CD14-positive monocyte (primary cell): ENCODE data around the gene NATD1. TPM values are rescaled to one million over a fixed set of nuclear protein-coding genes. Genes with fewer than 3 reads are reported as not detected.

Experiments used
- DNase-seq, 3 donors: peaks; one replicate each; pipeline ENCODE4 v3.0.0-alpha.2; 2011 to 2022
- H2AFZ ChIP-seq: 2 replicates; pipeline ENCODE4 v1.6.0; 2012; ENCODE audit warnings: mild to moderate bottlenecking, low read depth, low read length, inconsistent platforms; ENCODE audit not compliant: insufficient read depth, poor library complexity, severe bottlenecking
- H3K27ac ChIP-seq, 2 donors: 1 replicate in 1 of 2; 2 replicates in 1 of 2; pipeline ENCODE4 v1.5.1; 2012 to 2013; ENCODE audit warnings: low read length in 2 of 2, control low read depth in 1 of 2, inconsistent platforms in 1 of 2, low read depth in 1 of 2, mild to moderate bottlenecking in 1 of 2
- H3K27me3 ChIP-seq, 2 donors: one replicate each; pipeline versions ENCODE4 v1.6.0 to v1.6.1; 2011 to 2013; ENCODE audit warnings: low read length in 2 of 2; ENCODE audit not compliant: control insufficient read depth in 2 of 2, insufficient read depth in 2 of 2
- H3K36me3 ChIP-seq, 2 donors: replicated peaks in 1 of 2; 1 replicate in 1 of 2; 2 replicates in 1 of 2; pipeline versions ENCODE4 v1.5.1 to v1.6.1; 2012 to 2013; ENCODE audit warnings: low read length in 2 of 2, control low read depth in 1 of 2, inconsistent platforms in 1 of 2, mild to moderate bottlenecking in 1 of 2; ENCODE audit not compliant: insufficient read depth in 2 of 2, control insufficient read depth in 1 of 2
- H3K4me1 ChIP-seq, 2 donors: 1 replicate in 1 of 2; 2 replicates in 1 of 2; pipeline versions ENCODE4 v1.5.1 to v1.6.1; 2012 to 2013; ENCODE audit warnings: low read length in 2 of 2, control low read depth in 1 of 2, inconsistent platforms in 1 of 2, mild to moderate bottlenecking in 1 of 2, moderate library complexity in 1 of 2; ENCODE audit not compliant: insufficient read depth in 2 of 2, control insufficient read depth in 1 of 2
- H3K4me2 ChIP-seq: replicated peaks from 2 replicates; pipeline ENCODE3; 2012; ENCODE audit warnings: low read length, moderate library complexity, mild to moderate bottlenecking; ENCODE audit not compliant: poor library complexity, severe bottlenecking; ENCODE audit errors: extremely low read depth
- H3K4me3 ChIP-seq, 3 experiments: fragments of 200-600 bp in 1 of 3; sonication (generic) in 1 of 3; replicated peaks in 1 of 3; 1 replicate in 2 of 3; 2 replicates in 1 of 3; pipeline ENCODE4 v1.5.1; 2011 to 2013; ENCODE audit warnings: low read length in 3 of 3, mild to moderate bottlenecking in 3 of 3, control low read depth in 2 of 3, low read depth in 2 of 3, inconsistent platforms in 1 of 3, moderate library complexity in 1 of 3
- H3K79me2 ChIP-seq: 2 replicates; pipeline ENCODE4 v1.6.0; 2012; ENCODE audit warnings: mild to moderate bottlenecking, control low read depth, inconsistent platforms, low read length, moderate library complexity; ENCODE audit not compliant: insufficient read depth
- H3K9ac ChIP-seq: 2 replicates; pipeline ENCODE4 v1.6.0; 2017; ENCODE audit warnings: low read length, mild to moderate bottlenecking; ENCODE audit not compliant: insufficient read depth, poor library complexity, severe bottlenecking
- H3K9me3 ChIP-seq, 2 donors: replicated peaks in 1 of 2; 1 replicate in 1 of 2; 2 replicates in 1 of 2; pipeline versions ENCODE4 v1.5.1 to v1.6.1; 2012 to 2013; ENCODE audit warnings: low read length in 2 of 2, control low read depth in 1 of 2; ENCODE audit not compliant: control insufficient read depth in 1 of 2, insufficient read depth in 1 of 2
- H4K20me1 ChIP-seq: 2 replicates; pipeline ENCODE4 v1.6.0; 2012; ENCODE audit warnings: mild to moderate bottlenecking, low read length, control low read depth, moderate library complexity; ENCODE audit not compliant: insufficient read depth
- H3K27ac Mint-ChIP-seq, 7 donors: one replicate each; pipeline ENCODE4 v1.8.0; 2020; ENCODE audit warnings: mild to moderate bottlenecking in 7 of 7, mixed read lengths in 7 of 7, moderate library complexity in 6 of 7, inconsistent platforms in 2 of 7
- H3K27me3 Mint-ChIP-seq, 3 donors: one replicate each; pipeline ENCODE4 v1.8.0; 2021 to 2022; ENCODE audit warnings: low read depth in 3 of 3, mild to moderate bottlenecking in 3 of 3, mixed read lengths in 3 of 3, moderate library complexity in 3 of 3, inconsistent platforms in 1 of 3
- H3K36me3 Mint-ChIP-seq, 2 donors: one replicate each; pipeline ENCODE4 v1.8.0; 2020; ENCODE audit warnings: mixed read lengths in 2 of 2, inconsistent platforms in 1 of 2, mild to moderate bottlenecking in 1 of 2
- H3K4me1 Mint-ChIP-seq: one replicate; pipeline ENCODE4 v1.8.0; 2020; ENCODE audit warnings: mild to moderate bottlenecking, mixed read lengths
- H3K4me3 Mint-ChIP-seq, 2 donors: one replicate each; pipeline ENCODE4 v1.8.0; 2020; ENCODE audit warnings: mild to moderate bottlenecking in 2 of 2, mixed read lengths in 2 of 2, moderate library complexity in 1 of 2
- H3K9me3 Mint-ChIP-seq, 7 donors: one replicate each; pipeline ENCODE4 v1.8.0; 2020 to 2022; ENCODE audit warnings: mixed read lengths in 7 of 7, mild to moderate bottlenecking in 6 of 7, moderate library complexity in 6 of 7, inconsistent platforms in 2 of 7
- WGBS: methylation state at CpG from one replicate; pipeline ENCODE4 v1.1.5; 2013; ENCODE audit warnings: missing lambda C conversion rate; ENCODE audit not compliant: insufficient coverage; 5-methylcytosine and 5-hydroxymethylcytosine counted together
- intact Hi-C, 2 donors: fragments of 100-400 bp; cut with micrococcal nuclease; formaldehyde crosslinking; loops; one replicate each; pipeline versions ENCODE4 v1.15.0 to v1.15.1; 2023
- polyA plus RNA-seq, 3 donors: library from polyadenylated mRNA; depleted of rRNA in 1 of 3; unstranded in 2 of 3; stranded (reverse) in 1 of 3; fragments of 300-500 nt in 2 of 3; fragments of >200 nt in 1 of 3; fragmentation: Illumina TruSeq in 2 of 3; gene quantifications; 1 replicate in 2 of 3; 2 replicates in 1 of 3; pipeline ENCODE4 v1.2.3, GENCODE V29; 2012 to 2021
- TF ChIP-seq, protein P1 (sequence below): fragments of 200-600 bp; IDR thresholded peaks from one replicate; pipeline ENCODE4 v1.8.0; 2022; ENCODE audit warnings: antibody characterized with exemption, mild to moderate bottlenecking

NATD1 gene
- polyA plus RNA-seq, 3 donors = 3.0 to 13.6 (median 3.8) TPM

GRCh38 chr17:21233581-21234347, 19.4 kb downstream of the NATD1 start:
- Histone ChIP-seq H3K4me1 (peaks cover 4 to 9% of the 10 kb centered on the region in 2 donors), H3K27me3 (no peaks in the 10 kb centered on the region), H3K4me2 (no peak overlapping the region), H3K36me3 (no peaks in the 10 kb centered on the region), H3K27ac (no peak overlapping the region), H3K4me3 (no peak overlapping the region), H4K20me1 (no peaks in the 10 kb centered on the region), H3K9ac (no peak overlapping the region), H2AFZ (no peak overlapping the region), H3K9me3 (peaks cover 14 to 18% of the 10 kb centered on the region in 2 donors), H3K79me2 (no peaks in the 10 kb centered on the region)
- 77% methylated on average over 6 of the region's 7 CpGs for whole genome bisulfite sequencing
- intact Hi-C loops = no loop called here
- DNase-seq = no peak
- H3K27me3 Mint-ChIP-seq = peaks cover 0 to 7% (median 6%) of the 10 kb centered on the region in 3 donors
- H3K4me3 Mint-ChIP-seq = no peak overlapping the region
- H3K9me3 Mint-ChIP-seq = peaks cover 12 to 27% (median 15%) of the 10 kb centered on the region in 7 donors
- H3K4me1 Mint-ChIP-seq = peaks cover 16% of the 10 kb centered on the region
- H3K27ac Mint-ChIP-seq = peak overlapping the region in 1 of 7 donors; percentile 29
- peaks cover 2 to 8% of the 10 kb centered on the region in 2 donors for H3K36me3 Mint-ChIP-seq
- TF ChIP-seq, protein P1, sequence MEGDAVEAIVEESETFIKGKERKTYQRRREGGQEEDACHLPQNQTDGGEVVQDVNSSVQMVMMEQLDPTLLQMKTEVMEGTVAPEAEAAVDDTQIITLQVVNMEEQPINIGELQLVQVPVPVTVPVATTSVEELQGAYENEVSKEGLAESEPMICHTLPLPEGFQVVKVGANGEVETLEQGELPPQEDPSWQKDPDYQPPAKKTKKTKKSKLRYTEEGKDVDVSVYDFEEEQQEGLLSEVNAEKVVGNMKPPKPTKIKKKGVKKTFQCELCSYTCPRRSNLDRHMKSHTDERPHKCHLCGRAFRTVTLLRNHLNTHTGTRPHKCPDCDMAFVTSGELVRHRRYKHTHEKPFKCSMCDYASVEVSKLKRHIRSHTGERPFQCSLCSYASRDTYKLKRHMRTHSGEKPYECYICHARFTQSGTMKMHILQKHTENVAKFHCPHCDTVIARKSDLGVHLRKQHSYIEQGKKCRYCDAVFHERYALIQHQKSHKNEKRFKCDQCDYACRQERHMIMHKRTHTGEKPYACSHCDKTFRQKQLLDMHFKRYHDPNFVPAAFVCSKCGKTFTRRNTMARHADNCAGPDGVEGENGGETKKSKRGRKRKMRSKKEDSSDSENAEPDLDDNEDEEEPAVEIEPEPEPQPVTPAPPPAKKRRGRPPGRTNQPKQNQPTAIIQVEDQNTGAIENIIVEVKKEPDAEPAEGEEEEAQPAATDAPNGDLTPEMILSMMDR = no peak

- no peak for DNase-seq
- no peaks in the 10 kb centered on the region for H3K36me3 ChIP-seq
- Mint-ChIP-seq H3K27me3 (peaks cover 0 to 7% (median 6%) of the 10 kb centered on the region in 3 donors), H3K4me3 (no peak overlapping the region), H3K9me3 (peaks cover 12 to 27% (median 15%) of the 10 kb centered on the region in 7 donors), H3K4me1 (peaks cover 16% of the 10 kb centered on the region), H3K36me3 (peaks cover 2 to 8% of the 10 kb centered on the region in 2 donors), H3K27ac (no peak overlapping the region)
- no peak overlapping the region for H3K4me2 ChIP-seq
- no peaks in the 10 kb centered on the region for H3K27me3 ChIP-seq
- H3K9me3 ChIP-seq = peaks cover 14 to 18% of the 10 kb centered on the region in 2 donors
- WGBS = 100% methylated on average over 3 of the region's 4 CpGs
- no peaks in the 10 kb centered on the region for H3K79me2 ChIP-seq
- H3K4me1 ChIP-seq = peaks cover 4 to 9% of the 10 kb centered on the region in 2 donors
- TF ChIP-seq, protein P1 = no peak
- intact Hi-C loops = no loop called here
- no peak overlapping the region for H2AFZ ChIP-seq
- H3K4me3 ChIP-seq = no peak overlapping the region
- no peak overlapping the region for H3K9ac ChIP-seq
- H3K27ac ChIP-seq = no peak overlapping the region
- H4K20me1 ChIP-seq = no peaks in the 10 kb centered on the region
Measured at GRCh38 chr17:21232033-21232749, 21.0 kb downstream of the NATD1 start.
